ENCODE data around the gene IGFBP5.

The IGFBP5 gene

GRCh38 chr2:216695401-216695821 is at the start of gene IGFBP5:
Gene IGFBP5 (minus strand): TSS chr2:216695549. CDS start chr2:216694775, 774 bp downstream.
- peak; percentile 96 for DNase-seq

GRCh38 chr2:216743781-216744180 is 48.4 kb upstream of the IGFBP5 start:
- DNase-seq: no peak

- no peak for DNase-seq
Measured at GRCh38 chr2:216742411-216742810, 47.1 kb upstream of the IGFBP5 start.

- DNase-seq: no peak
Measured at GRCh38 chr2:216741223-216741593, 45.9 kb upstream of the IGFBP5 start.

GRCh38 chr2:216740557-216741222 is 45.3 kb upstream of the IGFBP5 start:
- peak; percentile 36 for DNase-seq

GRCh38 chr2:216739035-216739434 is 43.7 kb upstream of the IGFBP5 start:
- DNase-seq: peak; percentile 69

GRCh38 chr2:216737676-216738075 is 42.3 kb upstream of the IGFBP5 start:
- DNase-seq: no peak

- DNase-seq: no peak
Measured at GRCh38 chr2:216736326-216736725, 41.0 kb upstream of the IGFBP5 start.

GRCh38 chr2:216735668-216736067 is 40.3 kb upstream of the IGFBP5 start:
- no peak for DNase-seq

- DNase-seq: no peak
Measured at GRCh38 chr2:216735086-216735485, 39.7 kb upstream of the IGFBP5 start.

- DNase-seq: no peak
Measured at GRCh38 chr2:216733046-216733445, 37.7 kb upstream of the IGFBP5 start.

- peak; percentile 35 for DNase-seq
Measured at GRCh38 chr2:216732334-216732733, 37.0 kb upstream of the IGFBP5 start.

GRCh38 chr2:216731465-216731864 is 36.1 kb upstream of the IGFBP5 start:
- no peak for DNase-seq

GRCh38 chr2:216730871-216731270 is 35.5 kb upstream of the IGFBP5 start:
- no peak for DNase-seq

- no peak for DNase-seq
Measured at GRCh38 chr2:216727346-216728122, 32.2 kb upstream of the IGFBP5 start.

GRCh38 chr2:216724190-216724589 is 28.8 kb upstream of the IGFBP5 start:
- DNase-seq: no peak

GRCh38 chr2:216721141-216721540 is 25.8 kb upstream of the IGFBP5 start:
- DNase-seq: no peak

- no peak for DNase-seq
Measured at GRCh38 chr2:216720722-216721121, 25.4 kb upstream of the IGFBP5 start.

- no peak for DNase-seq
Measured at GRCh38 chr2:216717907-216718615, 22.7 kb upstream of the IGFBP5 start.

- DNase-seq: no peak
Measured at GRCh38 chr2:216717491-216717901, 22.1 kb upstream of the IGFBP5 start.

- DNase-seq: no peak
Measured at GRCh38 chr2:216716109-216716508, 20.8 kb upstream of the IGFBP5 start.

- no peak for DNase-seq
Measured at GRCh38 chr2:216715402-216715974, 20.1 kb upstream of the IGFBP5 start.

- DNase-seq: no peak
Measured at GRCh38 chr2:216714376-216714775, 19.0 kb upstream of the IGFBP5 start.

Measured in NCI-H345 (cell line).